Thymus (tissue), 11 donors: Measurements from ENCODE around the gene SSBP4. TPM values are rescaled to one million over a fixed set of nuclear protein-coding genes. Genes with fewer than 3 reads are reported as not detected.
A peak's percentile ranks its signal among the peaks of the same experiment; 100 is the strongest.

ENCODE experiments used
- DNase-seq, 9 donors: peaks; one replicate each; pipeline ENCODE4 v3.0.0-alpha.2; 2013; ENCODE audit warnings: low spot score in 9 of 9, low read depth in 6 of 9, missing footprints in 1 of 9
- H3K27ac ChIP-seq, 2 donors: one replicate each; pipeline ENCODE4 v1.5.1; 2013; ENCODE audit warnings: control low read depth in 1 of 2, low read depth in 1 of 2, low read length in 1 of 2, mild to moderate bottlenecking in 1 of 2, moderate library complexity in 1 of 2
- H3K27me3 ChIP-seq, 2 donors: one replicate each; pipeline ENCODE4 v1.5.1; 2013; ENCODE audit warnings: low read length in 1 of 2; ENCODE audit not compliant: control insufficient read depth in 2 of 2, insufficient read depth in 1 of 2
- H3K36me3 ChIP-seq, 2 donors: one replicate each; pipeline ENCODE4 v1.5.1; 2013; ENCODE audit warnings: low read length in 1 of 2, mild to moderate bottlenecking in 1 of 2, moderate library complexity in 1 of 2; ENCODE audit not compliant: control insufficient read depth in 2 of 2, insufficient read depth in 2 of 2
- H3K4me1 ChIP-seq, 2 donors: one replicate each; pipeline ENCODE4 v1.5.1; 2013; ENCODE audit warnings: low read length in 2 of 2; ENCODE audit not compliant: control insufficient read depth in 2 of 2, insufficient read depth in 2 of 2
- H3K4me3 ChIP-seq, 2 donors: one replicate each; pipeline ENCODE4 v1.5.1; 2013; ENCODE audit warnings: low read length in 2 of 2, control low read depth in 1 of 2, mild to moderate bottlenecking in 1 of 2
- H3K9me3 ChIP-seq, 2 donors: one replicate each; pipeline ENCODE4 v1.5.1; 2013; ENCODE audit warnings: low read length in 1 of 2, mild to moderate bottlenecking in 1 of 2; ENCODE audit not compliant: control insufficient read depth in 2 of 2, insufficient read depth in 1 of 2
- WGBS: extraction: QIAGEN DNeasy Blood & Tissue Kit; methylation state at CpG from one replicate; pipeline ENCODE4 v1.1.7; 2013; 5-methylcytosine and 5-hydroxymethylcytosine counted together
- polyA plus RNA-seq: library from polyadenylated mRNA; stranded (reverse); fragments of 200-250 nt; gene quantifications from one replicate; pipeline ENCODE4 v1.2.3, GENCODE V29; 2013
- total RNA-seq: library from RNA; stranded (reverse); fragments of 120-200 nt; gene quantifications from one replicate; pipeline ENCODE4 v1.2.4, GENCODE V29; 2013
- donor health status: healthy.

Gene SSBP4
- total and polyA plus RNA-seq, 2 donors = 47.3 to 50.3 TPM

DNA sequence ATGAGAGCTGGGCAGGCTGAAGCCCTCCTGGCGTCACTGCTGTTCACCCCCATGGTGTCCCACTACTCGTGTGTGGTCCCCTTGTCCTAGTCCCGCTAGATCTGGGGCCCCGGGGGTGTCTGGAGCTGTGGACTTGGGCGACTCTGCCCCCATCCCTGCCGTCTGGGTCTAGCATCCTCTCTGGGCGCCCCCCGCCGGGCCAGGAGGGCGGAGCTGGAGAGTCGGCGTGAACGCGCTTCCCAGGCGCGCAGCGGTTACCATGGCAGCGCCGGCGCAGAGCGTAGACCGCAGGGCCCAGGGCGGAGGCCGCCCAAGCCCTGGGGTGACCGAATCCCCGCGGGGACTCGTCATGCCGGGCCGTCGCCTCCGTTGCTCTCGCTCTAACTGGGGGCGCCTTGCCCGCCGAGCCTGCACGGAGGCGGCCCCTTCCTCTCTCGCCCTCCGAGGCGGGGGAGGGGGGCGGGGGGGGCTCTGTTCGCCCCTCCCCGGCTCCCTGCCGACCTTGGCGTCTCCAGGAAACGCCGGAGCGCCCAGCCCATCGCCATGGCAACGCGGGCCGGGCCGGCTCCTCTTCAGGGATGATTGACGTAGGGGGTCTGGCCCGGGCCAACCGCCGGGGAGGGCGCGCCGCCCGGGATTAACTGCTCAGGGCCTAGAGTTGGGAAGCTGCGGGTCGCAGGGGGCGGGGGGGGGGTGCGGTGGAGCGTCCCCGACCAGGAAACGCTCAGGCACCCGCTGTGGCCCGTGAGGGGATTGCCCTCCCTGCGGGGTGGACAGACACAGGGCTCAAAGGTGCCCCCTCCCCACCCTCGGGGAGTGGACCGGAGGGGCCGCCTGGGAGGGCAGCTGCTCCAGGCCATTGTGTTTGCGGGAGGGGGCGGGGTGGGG lies 9.8 kb downstream of the SSBP4 start:
- H3K9me3 ChIP-seq = no peaks in the 10 kb centered on the region
- peak overlapping the region in 1 of 2 donors; percentile 37 for H3K27ac ChIP-seq
- H3K27me3 ChIP-seq = peaks cover 0 to 2% of the 10 kb centered on the region in 2 donors
- peaks cover 5 to 16% of the 10 kb centered on the region in 2 donors for H3K36me3 ChIP-seq
- peak overlapping the region; percentile 41 to 69 for H3K4me3 ChIP-seq
- peaks cover 22 to 72% of the 10 kb centered on the region in 2 donors for H3K4me1 ChIP-seq
- 3% methylated on average over 76 of the region's 77 CpGs for WGBS
- DNase-seq = peak in 8 of 9 donors; percentile 56 to 92 (median 78)

DNA sequence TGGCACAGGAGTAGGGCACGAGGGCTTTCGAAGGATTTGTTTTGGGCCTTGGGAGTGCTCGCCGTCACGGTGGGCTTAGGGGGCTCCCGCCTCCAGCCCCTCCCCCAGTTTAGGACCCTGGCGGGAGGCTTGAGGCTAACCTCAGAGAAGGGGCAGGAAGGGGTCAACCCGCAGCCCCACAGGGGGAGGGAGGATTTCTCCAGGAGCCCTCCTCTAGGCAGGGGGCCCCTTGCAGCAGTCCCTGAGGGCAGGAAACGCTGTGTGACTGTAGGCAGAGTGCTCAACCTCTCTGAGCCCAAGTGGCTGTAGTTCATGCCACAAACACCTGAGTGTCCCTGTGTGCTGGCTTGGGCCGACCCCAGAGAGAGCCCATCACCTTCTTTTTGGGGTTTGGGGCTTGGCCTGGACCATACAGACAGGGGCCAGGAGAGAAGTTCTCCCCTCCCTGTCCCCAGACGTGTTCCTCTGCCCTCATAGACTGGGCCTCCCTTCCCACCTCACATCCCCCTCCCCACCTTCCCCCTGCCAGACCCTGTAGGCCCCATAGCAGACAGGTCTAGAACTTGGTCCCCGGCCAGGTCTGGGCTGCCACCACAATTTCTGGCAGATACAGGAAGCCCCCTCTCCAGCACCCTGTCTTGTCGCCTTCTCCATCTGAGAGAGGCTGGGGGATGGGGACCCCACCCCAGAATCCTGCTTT lies 10.7 kb downstream of the SSBP4 start:
- H3K36me3 ChIP-seq = peaks cover 5 to 23% of the 10 kb centered on the region in 2 donors
- H3K27me3 ChIP-seq = peaks cover 0 to 2% of the 10 kb centered on the region in 2 donors
- H3K4me3 ChIP-seq = peak overlapping the region in 1 of 2 donors; percentile 69
- H3K4me1 ChIP-seq = peaks cover 22 to 67% of the 10 kb centered on the region in 2 donors
- WGBS = 32% methylated on average over 13 of the region's 13 CpGs
- peak in 1 of 9 donors; percentile 43 for DNase-seq
- H3K27ac ChIP-seq = peak overlapping the region; percentile 4 to 26
- H3K9me3 ChIP-seq = no peaks in the 10 kb centered on the region

DNA sequence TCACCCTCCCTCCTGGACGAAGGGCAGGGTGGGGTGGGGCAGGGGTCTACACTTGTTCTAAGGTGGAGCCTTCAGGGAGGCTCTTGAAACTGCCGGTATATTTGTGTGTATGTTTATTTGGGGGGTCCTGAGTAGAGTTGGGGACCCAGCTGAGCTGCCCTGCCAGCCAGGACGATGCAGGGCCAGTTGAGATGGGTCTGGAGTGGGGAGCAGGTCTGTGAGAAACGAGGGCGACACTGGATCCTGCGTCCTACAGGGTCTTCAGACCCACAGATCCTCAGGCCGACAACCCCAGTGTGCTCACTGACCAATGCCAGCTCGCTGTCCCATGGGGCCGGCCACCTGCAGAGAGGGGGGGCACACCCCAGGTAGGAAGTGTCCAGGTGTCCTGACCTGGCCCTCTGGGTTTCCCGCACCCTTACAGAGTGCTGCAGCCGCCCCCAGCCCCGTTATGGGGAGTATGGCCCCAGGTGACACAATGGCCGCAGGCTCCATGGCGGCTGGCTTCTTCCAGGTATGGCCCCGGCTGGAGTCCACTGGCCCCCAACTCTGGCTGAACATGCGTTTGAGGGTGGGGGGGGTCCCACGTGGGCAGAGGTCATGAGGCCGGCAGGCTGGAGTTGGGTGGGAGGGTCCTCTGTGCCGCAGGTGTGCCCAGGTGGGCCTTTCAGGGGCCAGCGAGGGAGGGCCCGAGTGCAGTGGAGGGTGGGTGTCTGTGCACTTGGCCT lies 11.4 kb downstream of the SSBP4 start:
- Histone ChIP-seq H3K9me3 (no peaks in the 10 kb centered on the region), H3K27me3 (peaks cover 0 to 2% of the 10 kb centered on the region in 2 donors), H3K4me3 (no peak overlapping the region), H3K27ac (no peak overlapping the region), H3K4me1 (peaks cover 22 to 60% of the 10 kb centered on the region in 2 donors), H3K36me3 (peaks cover 5 to 23% of the 10 kb centered on the region in 2 donors)
- 96% methylated on average over 21 of the region's 21 CpGs for WGBS
- no peak for DNase-seq

DNA sequence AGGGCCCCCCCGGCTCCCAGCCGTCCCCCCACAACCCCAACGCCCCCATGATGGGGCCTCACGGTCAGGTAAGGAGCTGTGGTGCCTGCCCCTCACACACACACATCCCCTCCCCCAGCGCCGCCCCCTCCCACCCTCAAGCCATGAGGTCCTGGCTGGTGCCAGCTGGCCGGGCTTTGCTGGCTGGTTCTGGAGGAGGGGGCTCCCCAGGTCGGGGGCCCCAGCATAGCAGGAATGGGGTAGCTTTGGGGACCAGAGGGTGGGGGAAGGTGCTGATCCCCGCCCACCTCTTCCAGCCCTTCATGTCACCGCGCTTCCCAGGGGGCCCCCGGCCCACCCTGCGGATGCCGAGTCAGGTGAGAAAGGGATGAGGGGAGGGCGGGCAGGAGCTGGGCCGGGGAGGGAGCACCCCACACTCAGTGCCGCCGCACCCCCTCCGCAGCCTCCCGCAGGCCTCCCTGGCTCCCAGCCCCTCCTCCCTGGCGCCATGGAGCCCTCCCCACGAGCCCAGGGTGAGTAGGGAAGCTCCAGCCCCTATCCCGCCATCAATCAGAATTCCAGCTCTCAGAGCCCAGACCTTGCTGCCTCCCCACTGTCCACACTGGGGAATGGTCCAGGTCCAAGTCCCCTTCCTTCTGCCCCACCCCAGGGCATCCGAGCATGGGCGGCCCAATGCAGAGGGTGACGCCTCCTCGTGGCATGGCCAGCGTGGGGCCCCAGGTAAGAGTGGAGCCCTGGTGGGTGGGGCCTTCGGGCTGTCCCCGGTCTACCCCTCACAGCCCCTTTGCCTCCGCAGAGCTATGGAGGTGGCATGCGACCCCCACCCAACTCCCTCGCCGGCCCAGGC lies 12.4 kb downstream of the SSBP4 start:
- H3K4me3 ChIP-seq = no peak overlapping the region
- H3K4me1 ChIP-seq = peaks cover 26 to 58% of the 10 kb centered on the region in 2 donors
- H3K27ac ChIP-seq = no peak overlapping the region

DNA sequence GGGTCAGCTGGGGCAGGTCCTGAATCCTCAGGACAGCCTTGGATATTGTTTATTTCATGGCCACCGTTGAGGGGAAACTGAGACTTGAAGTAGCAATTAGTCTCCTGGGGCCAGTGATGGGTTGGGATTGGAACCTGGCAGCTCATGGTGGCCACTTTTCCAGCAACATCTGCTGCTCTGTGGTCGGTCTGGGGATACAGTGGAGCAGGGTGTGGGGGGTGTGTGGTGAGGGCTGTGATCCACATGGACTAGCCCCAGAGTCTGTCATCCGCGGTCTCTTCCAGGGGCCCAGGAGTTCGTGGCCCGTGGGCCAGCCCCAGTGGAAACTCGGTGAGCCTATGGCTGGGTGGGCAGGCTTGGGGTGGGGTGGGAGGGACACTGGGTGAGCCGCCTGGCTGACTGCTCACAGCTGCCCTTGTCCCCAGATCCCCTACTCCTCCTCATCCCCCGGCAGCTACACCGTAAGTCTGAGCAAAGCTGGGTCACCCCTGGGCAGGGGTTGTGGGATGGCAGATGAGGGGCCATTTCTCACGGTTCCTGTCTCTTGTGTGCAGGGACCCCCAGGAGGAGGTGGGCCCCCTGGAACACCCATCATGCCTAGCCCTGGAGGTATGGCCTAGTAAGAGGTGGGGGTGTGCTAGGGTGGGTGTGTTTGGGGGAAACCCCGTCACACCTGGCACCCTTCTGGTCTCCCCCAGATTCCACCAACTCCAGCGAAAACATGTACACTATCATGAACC lies 13.2 kb downstream of the SSBP4 start:
- Histone ChIP-seq H3K27ac (no peak overlapping the region), H3K4me3 (no peak overlapping the region), H3K4me1 (peaks cover 30 to 62% of the 10 kb centered on the region in 2 donors), H3K27me3 (peaks cover 3 to 12% of the 10 kb centered on the region in 2 donors), H3K9me3 (peaks cover 0 to 8% of the 10 kb centered on the region in 2 donors), H3K36me3 (peaks cover 5 to 23% of the 10 kb centered on the region in 2 donors)
- no peak for DNase-seq
- 79% methylated on average over 13 of the region's 13 CpGs for WGBS

More for the DNA sequence above, 12.4 kb downstream of the SSBP4 start:
- Histone ChIP-seq H3K9me3 (peaks cover 0 to 3% of the 10 kb centered on the region in 2 donors), H3K36me3 (peaks cover 5 to 23% of the 10 kb centered on the region in 2 donors), H3K27me3 (peaks cover 0 to 4% of the 10 kb centered on the region in 2 donors)
- WGBS = 92% methylated on average over 34 of the region's 34 CpGs
- DNase-seq = no peak

DNA sequence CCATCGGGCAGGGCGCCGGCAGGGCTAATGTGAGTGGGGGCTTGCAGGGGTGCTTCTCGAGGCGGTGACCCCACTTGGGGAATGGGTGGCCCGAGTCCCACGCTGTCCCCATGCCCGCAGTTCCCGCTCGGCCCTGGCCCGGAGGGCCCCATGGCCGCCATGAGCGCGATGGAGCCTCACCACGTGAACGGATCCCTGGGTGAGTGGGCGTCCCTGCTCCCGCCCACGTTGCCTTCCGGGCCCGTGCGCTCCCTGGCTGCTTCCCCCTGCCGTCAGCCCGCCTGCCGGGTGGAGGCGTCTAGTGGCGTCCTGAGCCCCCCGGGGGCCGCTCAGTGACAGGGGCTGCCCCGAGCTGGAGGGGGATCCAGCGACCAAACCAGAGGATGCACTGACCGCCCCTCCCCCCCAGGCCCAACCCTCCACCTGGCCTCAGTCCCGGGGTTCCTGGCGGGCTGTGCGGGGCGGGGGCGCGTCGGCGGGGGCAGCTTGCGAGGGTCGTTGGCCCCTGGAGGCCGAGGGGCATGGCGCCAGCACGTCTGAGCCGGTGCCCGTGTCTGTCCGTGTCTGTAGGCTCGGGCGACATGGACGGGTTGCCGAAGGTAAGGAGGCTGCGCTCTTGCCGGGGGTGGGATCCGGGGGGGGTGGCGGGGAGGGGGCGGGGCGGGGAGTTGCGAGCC lies 14.0 kb downstream of the SSBP4 start:
- Histone ChIP-seq H3K4me3 (peak overlapping the region in 1 of 2 donors; percentile 48), H3K27ac (peak overlapping the region in 1 of 2 donors; percentile 42), H3K36me3 (peaks cover 5 to 23% of the 10 kb centered on the region in 2 donors), H3K9me3 (peaks cover 0 to 8% of the 10 kb centered on the region in 2 donors), H3K27me3 (peaks cover 9 to 18% of the 10 kb centered on the region in 2 donors), H3K4me1 (peaks cover 33 to 63% of the 10 kb centered on the region in 2 donors)
- 10% methylated on average over 56 of the region's 59 CpGs for WGBS
- no peak for DNase-seq

DNA sequence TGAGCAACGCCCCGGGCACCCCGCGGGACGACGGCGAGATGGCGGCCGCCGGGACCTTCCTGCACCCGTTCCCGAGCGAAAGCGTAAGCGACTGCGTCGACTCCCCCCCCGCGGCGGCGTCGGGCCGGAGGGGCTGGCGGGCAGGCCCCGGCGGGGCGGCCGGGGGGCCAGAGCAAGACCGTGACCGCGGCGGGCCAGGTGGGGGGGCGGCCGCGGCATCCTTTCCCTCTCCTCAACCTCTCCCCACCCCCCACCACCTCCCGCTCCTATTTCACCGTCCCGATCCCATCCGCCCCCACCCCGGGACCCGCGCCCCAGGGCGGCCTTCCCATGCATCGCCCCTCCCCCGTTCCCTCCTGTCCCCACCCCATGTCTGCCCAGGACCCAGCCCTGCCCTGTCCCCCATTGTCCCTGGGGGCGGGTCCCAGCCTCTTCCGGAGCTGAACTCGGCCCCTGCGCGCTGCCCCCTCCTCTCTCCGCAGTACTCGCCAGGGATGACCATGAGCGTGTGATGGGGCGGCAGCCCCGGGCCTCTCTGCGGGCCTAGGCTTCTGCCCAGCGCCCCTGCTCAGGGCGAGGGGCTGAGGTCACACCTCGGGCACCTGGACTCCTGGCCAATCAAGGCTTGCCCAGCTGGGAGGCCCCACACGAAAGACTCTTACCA lies 14.7 kb downstream of the SSBP4 start:
- Histone ChIP-seq H3K36me3 (peaks cover 5 to 23% of the 10 kb centered on the region in 2 donors), H3K27me3 (peaks cover 11 to 25% of the 10 kb centered on the region in 2 donors), H3K9me3 (peaks cover 0 to 8% of the 10 kb centered on the region in 2 donors), H3K4me1 (peaks cover 30 to 61% of the 10 kb centered on the region in 2 donors), H3K27ac (no peak overlapping the region), H3K4me3 (peak overlapping the region in 1 of 2 donors; percentile 48)
- 36% methylated on average over 60 of the region's 60 CpGs for WGBS
- no peak for DNase-seq
